HCT116 (cell line): ENCODE data around the gene WFDC2. TPM values are rescaled to one million over a fixed set of nuclear protein-coding genes. Genes with fewer than 3 reads are reported as not detected.

ENCODE experiments used
- ATAC-seq: fragments of 200-7000 bp; cut with Tn5 transposase; 2 replicates; pipeline ENCODE4 v1.9.1; 2020; ENCODE audit warnings: mild to moderate bottlenecking, moderate library complexity
- BruUV-seq: library from RNA; stranded (reverse); fragments of 400-500 nt; replicated peaks from 2 replicates; lab custom pipeline; 2021; lab: Mats Ljungman, UMichigan
- CTCF ChIA-PET: fragments of 300-600 bp; sonication (Branson Sonifier 250); formaldehyde crosslinking; loops from one replicate; lab custom pipeline; 2021; ENCODE audit warnings: antibody characterized with exemption; lab: Charles Lee
- POLR2A ChIA-PET: fragments of 300-600, 350-600 bp; sonication (Branson Sonifier 250); formaldehyde crosslinking; loops from one replicate; lab custom pipeline; 2021; ENCODE audit warnings: antibody characterized with exemption; lab: Charles Lee
- RAD21 ChIA-PET, 2 experiments: fragments of 300-600 bp; sonication (Branson Sonifier 250); formaldehyde crosslinking; loops; one replicate each; lab custom pipeline; 2023; ENCODE audit warnings: low total read pairs in 2 of 2; ENCODE audit not compliant: uncharacterized antibody in 2 of 2, unreplicated experiment in 2 of 2, low non-redundant PET in 1 of 2; lab: Charles Lee
- DNase-seq: peaks from one replicate; pipeline ENCODE4 v3.0.0-alpha.2; 2010; ENCODE audit warnings: low read depth, low spot score
- H2AFZ ChIP-seq: fragments of 200-600 bp; shearing (Covaris generic), sonication (generic); 2 replicates; pipeline ENCODE4 v1.6.1; 2017; ENCODE audit warnings: low read depth, mixed run types, mixed read lengths, antibody characterized with exemption, low read length; ENCODE audit not compliant: poor library complexity, severe bottlenecking
- H3K27ac ChIP-seq: 2 replicates; pipeline ENCODE4 v1.5.1; 2012; ENCODE audit warnings: low read depth, low read length
- H3K27me3 ChIP-seq: fragments of 200-600 bp; sonication (generic); 2 replicates; pipeline ENCODE4 v1.6.1; 2016; ENCODE audit warnings: mixed run types, low read length, mixed read lengths; ENCODE audit not compliant: insufficient read depth
- H3K36me3 ChIP-seq, 2 experiments: fragments of 200-500 bp in 1 of 2; fragments of 200-600 bp in 1 of 2; sonication (Bioruptor generic) in 1 of 2; sonication (generic) in 1 of 2; 2 replicates each; pipeline versions ENCODE4 v1.5.1 to v1.6.1; 2014 to 2016; ENCODE audit warnings: low read length in 2 of 2, inconsistent platforms in 1 of 2, mixed read lengths in 1 of 2, mixed run types in 1 of 2; ENCODE audit not compliant: insufficient read depth in 2 of 2, control insufficient read depth in 1 of 2
- H3K4me1 ChIP-seq, 2 experiments: fragments of 200-600 bp in 1 of 2; sonication (generic) in 1 of 2; 2 replicates each; pipeline versions ENCODE4 v1.5.1 to v1.6.1; 2012 to 2017; ENCODE audit warnings: low read length in 2 of 2, inconsistent platforms in 1 of 2, mild to moderate bottlenecking in 1 of 2, mixed read lengths in 1 of 2, mixed run types in 1 of 2, moderate library complexity in 1 of 2; ENCODE audit not compliant: insufficient read depth in 2 of 2, control insufficient read depth in 1 of 2
- H3K4me2 ChIP-seq: fragments of 200-600 bp; sonication (generic); 2 replicates; pipeline ENCODE4 v1.6.1; 2017; ENCODE audit warnings: mixed run types, low read length, mixed read lengths
- H3K4me3 ChIP-seq, 2 experiments: fragments of 200-600 bp in 1 of 2; sonication (generic) in 1 of 2; replicated peaks in 1 of 2; 2 replicates each; pipeline ENCODE4 v1.5.1; 2011 to 2016; ENCODE audit warnings: low read length in 2 of 2, control low read depth in 1 of 2, low read depth in 1 of 2, mild to moderate bottlenecking in 1 of 2, mixed read lengths in 1 of 2, mixed run types in 1 of 2
- H3K79me2 ChIP-seq: fragments of 200-600 bp; sonication (generic); 2 replicates; pipeline ENCODE4 v1.6.1; 2017; ENCODE audit warnings: mild to moderate bottlenecking, mixed run types, low read length, moderate library complexity, mixed read lengths; ENCODE audit not compliant: insufficient read depth
- H3K9ac ChIP-seq: fragments of 200-600 bp; sonication (generic); 2 replicates; pipeline ENCODE4 v1.6.1; 2016; ENCODE audit warnings: low read length, mixed read lengths
- H3K9me2 ChIP-seq: fragments of 200-600 bp; sonication (generic), shearing (Covaris generic); 2 replicates; pipeline ENCODE4 v1.6.1; 2017; ENCODE audit warnings: mixed run types, mild to moderate bottlenecking, moderate library complexity; ENCODE audit not compliant: insufficient read depth
- H3K9me3 ChIP-seq, 2 experiments: fragments of 200-500 bp in 1 of 2; fragments of 200-600 bp in 1 of 2; sonication (Bioruptor generic) in 1 of 2; sonication (generic) in 1 of 2; 2 replicates each; pipeline ENCODE4 v1.6.1; 2014 to 2017; ENCODE audit warnings: low read length in 2 of 2, mixed read lengths in 2 of 2, inconsistent platforms in 1 of 2, low read depth in 1 of 2, mild to moderate bottlenecking in 1 of 2, mixed run types in 1 of 2, moderate library complexity in 1 of 2; ENCODE audit not compliant: control insufficient read depth in 1 of 2, insufficient read depth in 1 of 2
- H4K20me1 ChIP-seq: fragments of 200-600 bp; sonication (generic), shearing (Covaris generic); 2 replicates; pipeline ENCODE4 v1.6.1; 2017; ENCODE audit warnings: mixed run types, mild to moderate bottlenecking, moderate library complexity; ENCODE audit not compliant: insufficient read depth
- CEBPB ChIP-seq: IDR thresholded peaks from 2 replicates; pipeline ENCODE4 v1.6.1; 2012; ENCODE audit warnings: low read depth
- EGR1 ChIP-seq: IDR thresholded peaks from 2 replicates; pipeline ENCODE4 v1.6.1; 2012; ENCODE audit warnings: low read depth
- ELF1 ChIP-seq: IDR thresholded peaks from 2 replicates; pipeline ENCODE4 v1.6.1; 2012; ENCODE audit warnings: low read depth, borderline replicate concordance
- EZH2phosphoT487 ChIP-seq: fragments of 200-600 bp; IDR thresholded peaks from 2 replicates; pipeline ENCODE4 v1.6.1; 2018; ENCODE audit warnings: antibody characterized with exemption, borderline replicate concordance
- FOSL1 ChIP-seq: IDR thresholded peaks from 2 replicates; pipeline ENCODE4 v1.6.1; 2012; ENCODE audit warnings: low read depth
- JUND ChIP-seq: IDR thresholded peaks from 2 replicates; pipeline ENCODE4 v1.6.1; 2012
- POLR2A ChIP-seq: IDR thresholded peaks from 2 replicates; pipeline ENCODE4 v1.7.0; 2011; ENCODE audit warnings: borderline replicate concordance; ENCODE audit not compliant: insufficient read depth, insufficient read length; ENCODE audit errors: extremely low read depth
- POLR2AphosphoS5 ChIP-seq: IDR thresholded peaks from 2 replicates; pipeline ENCODE4 v1.6.1; 2011; ENCODE audit warnings: mild to moderate bottlenecking, low read depth, low read length, moderate library complexity
- RAD21 ChIP-seq: IDR thresholded peaks from 2 replicates; pipeline ENCODE4 v1.6.1; 2012; ENCODE audit warnings: low read depth, mild to moderate bottlenecking
- SIN3A ChIP-seq: IDR thresholded peaks from 2 replicates; pipeline ENCODE4 v1.6.1; 2012; ENCODE audit warnings: low read depth
- SP1 ChIP-seq: IDR thresholded peaks from 2 replicates; pipeline ENCODE4 v1.6.1; 2012; ENCODE audit warnings: low read depth
- TCF7L2 ChIP-seq: IDR thresholded peaks from 2 replicates; pipeline ENCODE4 v1.7.0; 2011; ENCODE audit warnings: borderline replicate concordance, inconsistent platforms; ENCODE audit not compliant: insufficient read depth, insufficient read length; ENCODE audit errors: extremely low read depth
- ZFX ChIP-seq: fragments of 450-650 bp; IDR thresholded peaks from 2 replicates; pipeline ENCODE4 v1.6.1; 2017
- intact Hi-C: fragments of 100-400 bp; cut with micrococcal nuclease; formaldehyde crosslinking; loops from 2 replicates; pipeline ENCODE4 v1.10.0; 2022
- total RNA-seq: library from RNA; stranded (reverse); gene quantifications from one replicate; pipeline ENCODE4 v1.2.1, GENCODE V29; 2021; ENCODE audit not compliant: unreplicated experiment
- TF ChIP-seq, protein P1 (sequence below): IDR thresholded peaks from 2 replicates; pipeline ENCODE4 v1.6.1; 2012; ENCODE audit warnings: low read depth
- TF ChIP-seq, protein P2 (sequence below): IDR thresholded peaks from 2 replicates; pipeline ENCODE4 v1.6.1; 2011; ENCODE audit warnings: mild to moderate bottlenecking, low read length, moderate library complexity; ENCODE audit not compliant: insufficient replicate concordance; ENCODE audit errors: extremely low read depth
- TF ChIP-seq, protein P3 (sequence below): IDR thresholded peaks from 2 replicates; pipeline ENCODE4 v1.6.1; 2012

The WFDC2 gene
- total RNA-seq, 1 experiment from 2014 or later, result 1.1 TPM

DNA sequence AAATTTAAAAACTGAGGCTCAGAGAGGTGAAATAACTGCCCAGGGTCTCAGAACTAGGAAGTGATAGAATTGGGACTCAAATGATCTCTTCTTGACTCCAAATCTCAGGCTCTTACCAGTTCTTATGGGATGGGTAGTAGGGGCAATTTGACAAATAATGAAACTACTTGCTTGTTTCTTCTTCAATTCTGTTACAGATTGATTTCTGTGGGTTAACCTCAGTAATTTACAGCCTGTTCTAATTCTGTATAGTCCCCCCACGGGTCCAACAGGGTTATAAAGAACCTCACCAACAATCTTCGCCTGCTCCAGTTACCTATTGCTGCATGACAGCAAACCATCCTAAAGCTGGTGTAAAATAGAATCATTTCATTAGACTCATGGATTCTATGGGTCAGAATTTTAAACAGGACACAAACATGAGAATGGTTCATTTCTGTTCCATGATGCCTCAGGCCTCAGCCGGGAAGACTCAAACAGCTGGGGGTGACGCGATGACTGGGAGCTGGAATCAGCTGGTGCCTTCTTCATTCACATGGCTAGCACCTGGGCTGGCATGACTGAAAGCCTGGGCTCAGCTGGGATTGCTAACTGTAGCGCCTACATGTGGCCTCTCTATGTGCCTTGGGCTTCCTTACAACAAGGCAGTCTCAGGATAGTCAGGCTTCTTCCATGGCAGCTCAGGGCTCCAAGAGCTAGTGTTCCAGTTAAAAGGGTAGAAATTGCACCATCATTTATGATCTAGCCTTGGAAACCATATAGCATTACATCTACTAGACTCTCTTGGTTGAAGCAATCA lies 6.6 kb upstream of the WFDC2 start (continued):
- no peak for TF ChIP-seq POLR2AphosphoS5
- no peak for TF ChIP-seq ELF1
- TF ChIP-seq SIN3A, result no peak
- TF ChIP-seq, protein P1, sequence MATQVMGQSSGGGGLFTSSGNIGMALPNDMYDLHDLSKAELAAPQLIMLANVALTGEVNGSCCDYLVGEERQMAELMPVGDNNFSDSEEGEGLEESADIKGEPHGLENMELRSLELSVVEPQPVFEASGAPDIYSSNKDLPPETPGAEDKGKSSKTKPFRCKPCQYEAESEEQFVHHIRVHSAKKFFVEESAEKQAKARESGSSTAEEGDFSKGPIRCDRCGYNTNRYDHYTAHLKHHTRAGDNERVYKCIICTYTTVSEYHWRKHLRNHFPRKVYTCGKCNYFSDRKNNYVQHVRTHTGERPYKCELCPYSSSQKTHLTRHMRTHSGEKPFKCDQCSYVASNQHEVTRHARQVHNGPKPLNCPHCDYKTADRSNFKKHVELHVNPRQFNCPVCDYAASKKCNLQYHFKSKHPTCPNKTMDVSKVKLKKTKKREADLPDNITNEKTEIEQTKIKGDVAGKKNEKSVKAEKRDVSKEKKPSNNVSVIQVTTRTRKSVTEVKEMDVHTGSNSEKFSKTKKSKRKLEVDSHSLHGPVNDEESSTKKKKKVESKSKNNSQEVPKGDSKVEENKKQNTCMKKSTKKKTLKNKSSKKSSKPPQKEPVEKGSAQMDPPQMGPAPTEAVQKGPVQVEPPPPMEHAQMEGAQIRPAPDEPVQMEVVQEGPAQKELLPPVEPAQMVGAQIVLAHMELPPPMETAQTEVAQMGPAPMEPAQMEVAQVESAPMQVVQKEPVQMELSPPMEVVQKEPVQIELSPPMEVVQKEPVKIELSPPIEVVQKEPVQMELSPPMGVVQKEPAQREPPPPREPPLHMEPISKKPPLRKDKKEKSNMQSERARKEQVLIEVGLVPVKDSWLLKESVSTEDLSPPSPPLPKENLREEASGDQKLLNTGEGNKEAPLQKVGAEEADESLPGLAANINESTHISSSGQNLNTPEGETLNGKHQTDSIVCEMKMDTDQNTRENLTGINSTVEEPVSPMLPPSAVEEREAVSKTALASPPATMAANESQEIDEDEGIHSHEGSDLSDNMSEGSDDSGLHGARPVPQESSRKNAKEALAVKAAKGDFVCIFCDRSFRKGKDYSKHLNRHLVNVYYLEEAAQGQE, result no peak
- TF ChIP-seq, all 23 proteins: peak for 0

DNA sequence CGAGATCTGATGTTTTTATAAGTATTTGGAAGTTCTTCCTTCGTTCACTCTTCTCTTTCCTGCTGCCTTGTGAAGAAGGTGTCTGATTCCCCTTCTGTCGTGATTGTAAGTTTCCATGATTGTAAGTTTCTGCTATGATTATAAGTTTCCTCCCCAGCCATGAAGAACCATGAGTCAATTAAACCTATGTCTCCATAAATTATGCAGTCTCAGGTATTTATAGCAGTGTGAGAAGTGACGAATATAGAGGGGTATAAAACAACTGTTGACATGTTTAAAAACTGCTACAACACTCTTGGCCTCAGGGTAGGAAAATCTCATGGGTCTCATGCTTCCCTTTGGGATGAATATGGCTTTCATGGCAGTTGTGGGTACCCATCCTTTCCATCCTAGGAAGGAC lies 5.8 kb upstream of the WFDC2 start:
- no peak overlapping the region for H3K4me2 ChIP-seq
- H3K9me3 ChIP-seq, result no peaks in the 10 kb centered on the region
- no peaks in the 10 kb centered on the region for H4K20me1 ChIP-seq
- H3K27me3 ChIP-seq, result peaks cover 23% of the 10 kb centered on the region
- BruUV-seq, result no TSS peak
- ATAC-seq, result no peak
- POLR2A ChIA-PET, result no interaction called here
- CTCF ChIA-PET, result no interaction called here
- H3K9me2 ChIP-seq, result no peaks in the 10 kb centered on the region
- no peak overlapping the region for H3K4me3 ChIP-seq
- no peak overlapping the region for H3K9ac ChIP-seq
- intact Hi-C loops, result no loop called here
- no peak overlapping the region for H2AFZ ChIP-seq
- no peaks in the 10 kb centered on the region for H3K36me3 ChIP-seq
- H3K79me2 ChIP-seq, result no peaks in the 10 kb centered on the region
- H3K4me1 ChIP-seq, result no peaks in the 10 kb centered on the region
- RAD21 ChIA-PET, result no interaction called here
- DNase-seq, result no peak
- H3K27ac ChIP-seq, result no peak overlapping the region
- no peak for TF ChIP-seq CEBPB
- TF ChIP-seq, protein P2, sequence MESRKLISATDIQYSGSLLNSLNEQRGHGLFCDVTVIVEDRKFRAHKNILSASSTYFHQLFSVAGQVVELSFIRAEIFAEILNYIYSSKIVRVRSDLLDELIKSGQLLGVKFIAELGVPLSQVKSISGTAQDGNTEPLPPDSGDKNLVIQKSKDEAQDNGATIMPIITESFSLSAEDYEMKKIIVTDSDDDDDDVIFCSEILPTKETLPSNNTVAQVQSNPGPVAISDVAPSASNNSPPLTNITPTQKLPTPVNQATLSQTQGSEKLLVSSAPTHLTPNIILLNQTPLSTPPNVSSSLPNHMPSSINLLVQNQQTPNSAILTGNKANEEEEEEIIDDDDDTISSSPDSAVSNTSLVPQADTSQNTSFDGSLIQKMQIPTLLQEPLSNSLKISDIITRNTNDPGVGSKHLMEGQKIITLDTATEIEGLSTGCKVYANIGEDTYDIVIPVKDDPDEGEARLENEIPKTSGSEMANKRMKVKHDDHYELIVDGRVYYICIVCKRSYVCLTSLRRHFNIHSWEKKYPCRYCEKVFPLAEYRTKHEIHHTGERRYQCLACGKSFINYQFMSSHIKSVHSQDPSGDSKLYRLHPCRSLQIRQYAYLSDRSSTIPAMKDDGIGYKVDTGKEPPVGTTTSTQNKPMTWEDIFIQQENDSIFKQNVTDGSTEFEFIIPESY, result no peak
- no peak for TF ChIP-seq JUND
- no peak for TF ChIP-seq TCF7L2
- TF ChIP-seq SP1, result no peak
- TF ChIP-seq EGR1, result no peak
- TF ChIP-seq EZH2phosphoT487, result no peak
- TF ChIP-seq, protein P1, result no peak
- no peak for TF ChIP-seq ZFX
- no peak for TF ChIP-seq ELF1
- TF ChIP-seq POLR2A, result no peak
- no peak for TF ChIP-seq FOSL1
- TF ChIP-seq, protein P3, sequence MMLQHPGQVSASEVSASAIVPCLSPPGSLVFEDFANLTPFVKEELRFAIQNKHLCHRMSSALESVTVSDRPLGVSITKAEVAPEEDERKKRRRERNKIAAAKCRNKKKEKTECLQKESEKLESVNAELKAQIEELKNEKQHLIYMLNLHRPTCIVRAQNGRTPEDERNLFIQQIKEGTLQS, result no peak
- no peak for TF ChIP-seq POLR2AphosphoS5
- TF ChIP-seq RAD21, result no peak
